ENCODE measurements around the gene SMAD6. TPM values are rescaled to one million over a fixed set of nuclear protein-coding genes. Genes with fewer than 3 reads are reported as not detected.

SMAD6 gene
- total RNA-seq, 1 donor: 31.8 TPM

- peaks cover 2% of the 10 kb centered on the region for H4K20me1 ChIP-seq (ENCODE audit: insufficient read depth, low read length)
- peak; percentile 92 for DNase-seq (ENCODE audit: insufficient read length, low spot score, missing footprints)
- peaks cover 24% of the 10 kb centered on the region for H3K79me2 ChIP-seq (ENCODE audit: insufficient read depth, low read length)
- H3K36me3 ChIP-seq (ENCODE audit: insufficient read depth, low read length): peaks cover 23% of the 10 kb centered on the region
- no peak overlapping the region for H3K4me3 ChIP-seq (ENCODE audit: insufficient read depth, low read length)
- no peak overlapping the region for H2AFZ ChIP-seq (ENCODE audit: low read length)
- H3K27me3 ChIP-seq (ENCODE audit: insufficient read depth, low read length): no peaks in the 10 kb centered on the region
- peak overlapping the region; percentile 2 for H3K27ac ChIP-seq (ENCODE audit: low read depth, low read length)
- peaks cover 41% of the 10 kb centered on the region for H3K4me1 ChIP-seq (ENCODE audit: insufficient read depth, low read length)
- H3K9me3 ChIP-seq (ENCODE audit: low read depth, low read length): no peaks in the 10 kb centered on the region
- H3K4me2 ChIP-seq (ENCODE audit: insufficient read depth, low read length): peak overlapping the region; percentile 21
- TF ChIP-seq, protein P1, sequence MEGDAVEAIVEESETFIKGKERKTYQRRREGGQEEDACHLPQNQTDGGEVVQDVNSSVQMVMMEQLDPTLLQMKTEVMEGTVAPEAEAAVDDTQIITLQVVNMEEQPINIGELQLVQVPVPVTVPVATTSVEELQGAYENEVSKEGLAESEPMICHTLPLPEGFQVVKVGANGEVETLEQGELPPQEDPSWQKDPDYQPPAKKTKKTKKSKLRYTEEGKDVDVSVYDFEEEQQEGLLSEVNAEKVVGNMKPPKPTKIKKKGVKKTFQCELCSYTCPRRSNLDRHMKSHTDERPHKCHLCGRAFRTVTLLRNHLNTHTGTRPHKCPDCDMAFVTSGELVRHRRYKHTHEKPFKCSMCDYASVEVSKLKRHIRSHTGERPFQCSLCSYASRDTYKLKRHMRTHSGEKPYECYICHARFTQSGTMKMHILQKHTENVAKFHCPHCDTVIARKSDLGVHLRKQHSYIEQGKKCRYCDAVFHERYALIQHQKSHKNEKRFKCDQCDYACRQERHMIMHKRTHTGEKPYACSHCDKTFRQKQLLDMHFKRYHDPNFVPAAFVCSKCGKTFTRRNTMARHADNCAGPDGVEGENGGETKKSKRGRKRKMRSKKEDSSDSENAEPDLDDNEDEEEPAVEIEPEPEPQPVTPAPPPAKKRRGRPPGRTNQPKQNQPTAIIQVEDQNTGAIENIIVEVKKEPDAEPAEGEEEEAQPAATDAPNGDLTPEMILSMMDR (IDR thresholded peaks at IDR 0.05; ENCODE audit: extremely low read depth, low read depth, low read length): no peak
Observed at GRCh38 chr15:66785637-66786036, 83.6 kb downstream of the SMAD6 start.

DNA sequence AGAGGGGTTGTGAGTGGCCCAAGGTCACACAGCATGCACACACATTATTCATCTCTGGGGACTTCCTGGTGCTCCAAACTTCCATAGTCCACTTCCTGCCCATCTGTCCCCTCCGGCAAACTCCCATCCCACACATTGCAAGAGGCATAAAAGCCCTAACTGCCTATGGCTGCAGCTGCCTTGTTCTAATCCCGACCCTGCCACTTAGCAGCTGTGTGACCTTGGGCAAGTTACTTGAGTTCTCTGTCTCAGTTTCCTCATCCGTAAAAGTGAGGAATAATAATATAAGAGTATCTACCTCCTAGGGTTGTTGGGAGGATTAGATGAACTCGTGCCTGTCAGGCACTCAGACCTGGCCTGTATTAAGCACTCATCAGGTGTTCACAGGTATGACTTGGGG is 84.2 kb downstream of the SMAD6 start:
- H4K20me1 ChIP-seq (ENCODE audit: insufficient read depth, low read length): no peaks in the 10 kb centered on the region
- TF ChIP-seq, protein P1 (IDR thresholded peaks at IDR 0.05; ENCODE audit: extremely low read depth, low read depth, low read length): no peak
- H3K4me2 ChIP-seq (ENCODE audit: insufficient read depth, low read length): no peak overlapping the region
- H3K4me1 ChIP-seq (ENCODE audit: insufficient read depth, low read length): peaks cover 40% of the 10 kb centered on the region
- peaks cover 18% of the 10 kb centered on the region for H3K79me2 ChIP-seq (ENCODE audit: insufficient read depth, low read length)
- no peak overlapping the region for H2AFZ ChIP-seq (ENCODE audit: low read length)
- no peaks in the 10 kb centered on the region for H3K9me3 ChIP-seq (ENCODE audit: low read depth, low read length)
- H3K27ac ChIP-seq (ENCODE audit: low read depth, low read length): no peak overlapping the region
- no peak for DNase-seq (ENCODE audit: insufficient read length, low spot score, missing footprints)
- H3K36me3 ChIP-seq (ENCODE audit: insufficient read depth, low read length): peaks cover 20% of the 10 kb centered on the region
- H3K4me3 ChIP-seq (ENCODE audit: insufficient read depth, low read length): no peak overlapping the region
- no peaks in the 10 kb centered on the region for H3K27me3 ChIP-seq (ENCODE audit: insufficient read depth, low read length)

DNA sequence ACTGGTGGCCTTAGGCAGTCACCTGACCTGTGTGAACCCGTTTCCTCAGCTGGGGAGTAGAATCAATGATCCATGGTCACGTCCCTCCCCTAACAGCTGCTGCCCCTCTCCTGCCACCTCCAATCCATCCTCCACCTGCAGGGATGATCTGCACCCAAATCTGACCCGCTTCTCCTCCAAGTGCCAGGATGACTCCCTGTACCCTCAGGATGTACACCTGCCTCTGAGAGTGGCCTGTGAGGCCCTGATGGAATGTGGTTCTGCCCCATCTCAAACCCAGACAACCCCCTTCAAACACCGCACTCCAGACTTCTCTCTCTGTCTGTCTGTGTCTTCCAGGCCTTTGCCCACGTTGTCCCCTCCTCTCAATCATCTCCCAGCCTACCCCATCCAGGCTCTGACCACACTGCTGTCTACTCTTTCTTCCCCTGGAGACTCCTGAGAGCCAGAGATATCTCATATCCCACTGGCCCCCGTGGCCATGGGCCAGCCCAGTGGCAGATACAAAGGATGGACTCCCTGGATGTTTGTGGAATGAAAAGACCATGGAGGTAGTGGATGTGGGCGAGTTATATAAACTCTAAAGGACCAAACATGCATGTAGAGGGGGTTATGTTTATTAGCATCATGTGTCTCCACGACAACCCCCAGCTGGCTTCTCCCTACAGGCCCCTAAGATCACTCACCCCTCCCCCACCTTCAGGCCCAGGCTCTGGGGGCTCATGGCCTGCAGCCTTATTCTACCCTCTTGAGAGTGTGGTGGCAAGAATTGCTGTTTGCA is 84.9 kb downstream of the SMAD6 start:
- peaks cover 19% of the 10 kb centered on the region for H3K36me3 ChIP-seq (ENCODE audit: insufficient read depth, low read length)
- peaks cover 16% of the 10 kb centered on the region for H3K79me2 ChIP-seq (ENCODE audit: insufficient read depth, low read length)
- no peak overlapping the region for H3K4me3 ChIP-seq (ENCODE audit: insufficient read depth, low read length)
- DNase-seq (ENCODE audit: insufficient read length, low spot score, missing footprints): peak; percentile 62
- H2AFZ ChIP-seq (ENCODE audit: low read length): no peak overlapping the region
- peaks cover 40% of the 10 kb centered on the region for H3K4me1 ChIP-seq (ENCODE audit: insufficient read depth, low read length)
- H3K9me3 ChIP-seq (ENCODE audit: low read depth, low read length): no peaks in the 10 kb centered on the region
- TF ChIP-seq, protein P1 (IDR thresholded peaks at IDR 0.05; ENCODE audit: extremely low read depth, low read depth, low read length): no peak
- no peaks in the 10 kb centered on the region for H4K20me1 ChIP-seq (ENCODE audit: insufficient read depth, low read length)
- no peak overlapping the region for H3K4me2 ChIP-seq (ENCODE audit: insufficient read depth, low read length)
- no peak overlapping the region for H3K27ac ChIP-seq (ENCODE audit: low read depth, low read length)
- no peaks in the 10 kb centered on the region for H3K27me3 ChIP-seq (ENCODE audit: insufficient read depth, low read length)

DNA sequence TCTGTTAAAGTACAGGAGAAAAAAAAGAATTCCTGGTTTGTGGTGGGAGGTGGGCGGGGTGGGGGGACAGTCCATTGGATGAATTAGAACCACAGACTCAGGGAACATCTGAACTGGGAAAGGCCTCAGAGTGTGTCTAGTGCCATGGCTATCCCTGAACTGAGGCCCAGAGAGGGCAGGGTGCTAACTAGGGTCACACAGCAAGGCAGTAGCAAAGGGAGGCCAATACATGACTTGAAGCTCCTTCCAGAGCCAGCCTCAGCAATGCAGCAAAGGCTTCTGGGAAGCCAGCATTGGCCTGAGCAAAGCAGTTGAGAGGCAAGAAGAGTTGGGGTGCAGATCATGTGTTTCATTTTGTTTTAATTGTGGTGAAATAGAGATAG is 85.4 kb downstream of the SMAD6 start:
- Histone ChIP-seq H3K4me1 (ENCODE audit: insufficient read depth, low read length) (peaks cover 40% of the 10 kb centered on the region), H3K4me2 (ENCODE audit: insufficient read depth, low read length) (no peak overlapping the region), H3K79me2 (ENCODE audit: insufficient read depth, low read length) (peaks cover 11% of the 10 kb centered on the region), H3K36me3 (ENCODE audit: insufficient read depth, low read length) (peaks cover 13% of the 10 kb centered on the region), H4K20me1 (ENCODE audit: insufficient read depth, low read length) (no peaks in the 10 kb centered on the region), H3K27me3 (ENCODE audit: insufficient read depth, low read length) (no peaks in the 10 kb centered on the region), H3K9me3 (ENCODE audit: low read depth, low read length) (no peaks in the 10 kb centered on the region), H3K4me3 (ENCODE audit: insufficient read depth, low read length) (no peak overlapping the region), H3K27ac (ENCODE audit: low read depth, low read length) (no peak overlapping the region), H2AFZ (ENCODE audit: low read length) (no peak overlapping the region)
- no peak for DNase-seq (ENCODE audit: insufficient read length, low spot score, missing footprints)
- TF ChIP-seq, protein P1 (IDR thresholded peaks at IDR 0.05; ENCODE audit: extremely low read depth, low read depth, low read length): no peak

Measured in osteoblast (primary cell).